ENCODE data around the gene VWA3B. TPM values are rescaled to one million over a fixed set of nuclear protein-coding genes. Genes with fewer than 3 reads are reported as not detected.

The VWA3B gene
- total RNA-seq, 1 donor from 2014 or later = not detected

- ChIA-PET CTCF (no interaction called here), POLR2A (no interaction called here)
- H3K27me3 Mint-ChIP-seq = peaks cover 6% of the 10 kb centered on the region
- TF ChIP-seq, protein P1, sequence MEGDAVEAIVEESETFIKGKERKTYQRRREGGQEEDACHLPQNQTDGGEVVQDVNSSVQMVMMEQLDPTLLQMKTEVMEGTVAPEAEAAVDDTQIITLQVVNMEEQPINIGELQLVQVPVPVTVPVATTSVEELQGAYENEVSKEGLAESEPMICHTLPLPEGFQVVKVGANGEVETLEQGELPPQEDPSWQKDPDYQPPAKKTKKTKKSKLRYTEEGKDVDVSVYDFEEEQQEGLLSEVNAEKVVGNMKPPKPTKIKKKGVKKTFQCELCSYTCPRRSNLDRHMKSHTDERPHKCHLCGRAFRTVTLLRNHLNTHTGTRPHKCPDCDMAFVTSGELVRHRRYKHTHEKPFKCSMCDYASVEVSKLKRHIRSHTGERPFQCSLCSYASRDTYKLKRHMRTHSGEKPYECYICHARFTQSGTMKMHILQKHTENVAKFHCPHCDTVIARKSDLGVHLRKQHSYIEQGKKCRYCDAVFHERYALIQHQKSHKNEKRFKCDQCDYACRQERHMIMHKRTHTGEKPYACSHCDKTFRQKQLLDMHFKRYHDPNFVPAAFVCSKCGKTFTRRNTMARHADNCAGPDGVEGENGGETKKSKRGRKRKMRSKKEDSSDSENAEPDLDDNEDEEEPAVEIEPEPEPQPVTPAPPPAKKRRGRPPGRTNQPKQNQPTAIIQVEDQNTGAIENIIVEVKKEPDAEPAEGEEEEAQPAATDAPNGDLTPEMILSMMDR (IDR thresholded peaks at IDR 0.05) = no peak
- no peak for ATAC-seq (ENCODE audit: low read depth)
- intact Hi-C loops (cut with micrococcal nuclease) = no loop called here
- H3K36me3 Mint-ChIP-seq (ENCODE audit: low read depth) = no peaks in the 10 kb centered on the region
- peaks cover 5% of the 10 kb centered on the region for H3K4me1 Mint-ChIP-seq
- peaks cover 18% of the 10 kb centered on the region for H3K9me3 Mint-ChIP-seq
- no peak for DNase-seq
- H3K4me3 Mint-ChIP-seq = no peak overlapping the region
- no peak overlapping the region for H3K27ac Mint-ChIP-seq
These were observed 160.4 kb downstream of the VWA3B start for GRCh38 chr2:98247383-98247782.

DNA sequence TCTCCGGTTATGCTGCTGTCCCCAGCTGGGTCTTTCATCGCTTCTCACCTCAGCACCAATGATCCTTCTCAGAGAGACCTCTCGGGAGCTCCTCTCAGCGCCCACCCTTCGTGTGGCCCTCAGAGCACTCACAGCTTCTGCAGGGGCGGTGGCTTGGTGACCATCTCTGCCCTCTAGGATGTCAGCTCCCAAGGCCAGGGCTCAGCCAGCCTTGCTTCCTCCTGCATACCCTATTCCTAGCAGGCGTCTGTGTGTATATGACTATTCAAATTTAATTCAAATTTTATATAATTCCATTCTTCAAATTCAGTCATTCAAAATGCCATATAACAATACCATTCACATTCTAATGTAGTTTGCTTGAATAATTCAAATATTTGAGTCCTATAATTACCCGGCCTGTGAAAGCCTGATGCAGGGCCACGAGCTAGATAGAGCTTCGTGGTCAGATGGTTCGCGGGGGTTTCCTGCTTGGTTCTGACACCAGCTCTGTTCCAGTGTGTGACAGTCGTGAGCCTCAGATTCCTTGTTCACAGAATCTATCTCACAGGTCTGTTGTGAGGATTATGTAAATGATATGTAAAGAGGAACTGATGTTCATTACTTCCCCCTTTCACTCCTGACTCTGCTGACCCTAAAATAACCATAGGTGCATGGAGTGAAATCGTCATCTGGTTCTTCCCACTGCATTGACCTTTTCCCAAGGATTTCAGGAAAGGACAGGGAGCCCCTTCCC, 165.2 kb downstream of the VWA3B start:
- H3K9me3 Mint-ChIP-seq = peaks cover 18% of the 10 kb centered on the region
- intact Hi-C loops (cut with micrococcal nuclease) = no loop called here
- no peak overlapping the region for H3K27ac Mint-ChIP-seq
- DNase-seq = no peak
- peaks cover 6% of the 10 kb centered on the region for H3K27me3 Mint-ChIP-seq
- H3K4me3 Mint-ChIP-seq = no peak overlapping the region
- TF ChIP-seq, protein P1 (IDR thresholded peaks at IDR 0.05) = no peak
- ATAC-seq (ENCODE audit: low read depth) = peak; percentile 84
- no peaks in the 10 kb centered on the region for H3K36me3 Mint-ChIP-seq (ENCODE audit: low read depth)
- ChIA-PET CTCF (no interaction called here), POLR2A (no interaction called here)
- H3K4me1 Mint-ChIP-seq = peaks cover 8% of the 10 kb centered on the region

- Mint-ChIP-seq H3K27ac (no peak overlapping the region), H3K9me3 (peaks cover 8% of the 10 kb centered on the region)
These were observed 166.6 kb downstream of the VWA3B start for GRCh38 chr2:98253461-98254070.

DNA sequence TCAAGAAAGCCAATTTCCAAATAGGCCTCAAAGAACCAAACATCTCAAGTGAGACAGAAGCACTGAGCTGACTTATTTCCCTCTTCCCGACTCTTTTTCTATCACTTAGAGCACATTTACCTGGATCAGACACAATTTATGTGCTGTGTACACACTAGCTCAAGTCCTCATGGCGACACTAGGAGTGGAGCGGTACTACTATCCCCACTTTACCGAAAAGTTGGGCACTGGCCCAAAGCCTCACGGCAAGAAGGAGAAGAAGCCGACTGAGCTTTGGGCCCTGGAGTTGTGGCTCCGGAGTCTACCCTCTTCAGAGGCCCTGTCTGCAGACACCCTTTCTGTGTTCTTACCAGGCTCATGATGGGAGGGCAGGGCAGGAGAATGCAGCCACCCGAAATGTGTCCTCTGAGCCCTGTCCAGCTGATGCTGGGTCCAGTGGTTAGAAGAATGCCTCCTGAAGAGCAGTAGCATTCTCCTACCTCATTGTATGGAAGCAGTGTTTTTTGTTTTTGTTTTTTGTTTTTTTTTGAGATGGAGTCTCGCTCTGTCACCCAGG, 167.6 kb downstream of the VWA3B start:
- intact Hi-C loops (cut with micrococcal nuclease) = no loop called here
- Mint-ChIP-seq H3K4me3 (no peak overlapping the region), H3K27me3 (peaks cover under 1% of the 10 kb centered on the region), H3K36me3 (ENCODE audit: low read depth) (no peaks in the 10 kb centered on the region), H3K4me1 (peaks cover 8% of the 10 kb centered on the region), H3K9me3 (peaks cover under 1% of the 10 kb centered on the region), H3K27ac (no peak overlapping the region)
- DNase-seq (no peak), ATAC-seq (ENCODE audit: low read depth) (no peak)
- POLR2A ChIA-PET = interaction anchor here (0.5 kb wide), 1 partner anchor 409 kb away, joined by 4 read pairs; no protein-coding TSS in a partner anchor
- CTCF ChIA-PET = interaction anchor here (2.9 kb wide), 1 partner anchor 14 kb away, joined by 14 read pairs; no protein-coding TSS in a partner anchor
- TF ChIP-seq, protein P1 (IDR thresholded peaks at IDR 0.05) = no peak

More at GRCh38 chr2:98253461-98254070, 166.6 kb downstream of the VWA3B start:
- ChIA-PET POLR2A (interaction anchor here (0.7 kb wide), 1 partner anchor 342 kb away, joined by 3 read pairs; no protein-coding TSS in a partner anchor), CTCF (interaction anchor here (2.9 kb wide), 1 partner anchor 15 kb away, joined by 14 read pairs; no protein-coding TSS in a partner anchor)
- intact Hi-C loops (cut with micrococcal nuclease) = no loop called here
- DNase-seq (no peak), ATAC-seq (ENCODE audit: low read depth) (no peak)
- Mint-ChIP-seq H3K4me1 (peaks cover 8% of the 10 kb centered on the region), H3K27me3 (peaks cover 6% of the 10 kb centered on the region), H3K4me3 (no peak overlapping the region), H3K36me3 (ENCODE audit: low read depth) (no peaks in the 10 kb centered on the region)
- TF ChIP-seq, protein P1 (IDR thresholded peaks at IDR 0.05) = no peak

DNA sequence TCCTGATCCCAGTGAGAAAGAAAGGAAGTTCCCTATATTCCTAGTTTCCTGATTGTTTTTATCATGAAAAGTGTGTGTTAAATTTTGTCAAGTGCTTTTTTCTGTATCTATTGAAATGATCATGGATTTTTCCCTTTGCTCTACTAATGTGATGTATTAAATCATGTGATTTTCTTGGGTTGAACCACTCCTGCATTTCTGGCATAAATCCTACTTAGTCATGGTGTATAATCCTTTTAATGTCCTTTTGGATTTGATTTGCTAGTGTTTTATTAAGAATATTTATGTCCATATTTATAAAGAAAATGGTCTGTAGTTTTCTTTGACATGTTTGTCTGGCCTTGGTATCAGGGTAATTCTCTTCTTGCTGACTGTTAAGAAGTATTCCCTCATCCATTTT, 171.9 kb downstream of the VWA3B start:
- Mint-ChIP-seq H3K27ac (no peak overlapping the region), H3K9me3 (peaks cover 22% of the 10 kb centered on the region), H3K4me1 (no peaks in the 10 kb centered on the region), H3K27me3 (peaks cover 8% of the 10 kb centered on the region), H3K36me3 (ENCODE audit: low read depth) (peaks cover 8% of the 10 kb centered on the region), H3K4me3 (no peak overlapping the region)
- DNase-seq (no peak), ATAC-seq (ENCODE audit: low read depth) (no peak)
- POLR2A ChIA-PET = no interaction called here
- TF ChIP-seq, protein P1 (IDR thresholded peaks at IDR 0.05) = no peak
- intact Hi-C loops (cut with micrococcal nuclease) = no loop called here
- CTCF ChIA-PET = no interaction called here

Data from activated B cell treated with CpG ODN at 0.5 μM for 24 hours (primary cell).